NB4 (cell line): Measurements from ENCODE around the gene TFAP2C.

Experiments used
- CTCF ChIP-seq: IDR thresholded peaks from one replicate; pipeline ENCODE4 v1.5.1; 2012; ENCODE audit warnings: low read depth, low read length
- MAX ChIP-seq: IDR thresholded peaks from 2 replicates; pipeline ENCODE4 v1.6.1; 2011; ENCODE audit warnings: low read depth, low read length
- POLR2A ChIP-seq: IDR thresholded peaks from 2 replicates; pipeline ENCODE4 v1.6.1; 2011; ENCODE audit warnings: mild to moderate bottlenecking; ENCODE audit not compliant: insufficient read length; ENCODE audit errors: extremely low read depth

DNA sequence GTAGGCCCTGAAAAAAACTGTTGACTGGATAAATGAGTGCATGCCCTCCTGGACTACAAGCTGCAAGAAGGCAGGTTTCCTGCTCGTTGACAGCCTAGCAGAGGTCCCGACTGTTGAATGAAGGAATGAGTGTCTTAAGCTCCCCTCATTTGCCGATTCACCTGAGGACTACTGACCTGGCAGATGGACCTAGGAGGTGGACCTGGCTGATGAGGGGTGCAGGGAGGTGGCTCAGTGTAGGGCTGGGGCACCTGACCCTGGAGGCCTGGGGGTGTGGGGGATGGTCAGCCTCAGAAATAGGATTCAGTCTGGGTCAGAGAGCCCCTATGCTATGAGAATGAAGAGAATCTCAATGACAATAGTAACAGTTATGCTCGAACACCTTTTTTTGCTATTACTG, 11.6 kb upstream of the TFAP2C start:
- TF ChIP-seq CTCF = no peak
- TF ChIP-seq POLR2A = no peak
- TF ChIP-seq MAX = no peak
